HCEC 1CT (cell line): ENCODE measurements around the gene MCCC1.
"Not testable (repeated sequence)": the region's sequence is repeated elsewhere in the genome, so short reads cannot be mapped to it uniquely, and the experiment has no call there.

Experiments used
- DNase-seq: peaks from one replicate; pipeline ENCODE4 v3.0.0-alpha.2; 2017

MCCC1 gene

GRCh38 chr3:183038757-183039156 is 60.5 kb downstream of the MCCC1 start:
- DNase-seq = no peak

GRCh38 chr3:183038221-183038620 is 61.1 kb downstream of the MCCC1 start:
- DNase-seq = no peak

GRCh38 chr3:183033746-183034145 is 65.5 kb downstream of the MCCC1 start:
- peak; percentile 68 for DNase-seq

- no peak for DNase-seq
Measured at GRCh38 chr3:183032880-183033555, 66.3 kb downstream of the MCCC1 start.

- no peak for DNase-seq
Measured at GRCh38 chr3:183031826-183032225, 67.5 kb downstream of the MCCC1 start.

- DNase-seq = peak; percentile 69
Measured at GRCh38 chr3:183028416-183028815, 70.9 kb downstream of the MCCC1 start.

- no peak for DNase-seq
Measured at GRCh38 chr3:183027276-183027675, 72.0 kb downstream of the MCCC1 start.

- no peak for DNase-seq
Measured at GRCh38 chr3:183022936-183023516, 76.3 kb downstream of the MCCC1 start.

- DNase-seq = no peak
Measured at GRCh38 chr3:183018421-183019192, 80.7 kb downstream of the MCCC1 start.

GRCh38 chr3:183015185-183015584 is 84.1 kb downstream of the MCCC1 start:
- DNase-seq = no peak

- no peak for DNase-seq
Measured at GRCh38 chr3:183013856-183014255, 85.4 kb downstream of the MCCC1 start.

- DNase-seq = no peak
Measured at GRCh38 chr3:183013074-183013473, 86.2 kb downstream of the MCCC1 start.

GRCh38 chr3:183008800-183009199 is 90.5 kb downstream of the MCCC1 start:
- DNase-seq = no peak

GRCh38 chr3:183008303-183008702 is 91.0 kb downstream of the MCCC1 start:
- DNase-seq = no peak

GRCh38 chr3:183006396-183007002 is 92.8 kb downstream of the MCCC1 start:
- DNase-seq = no peak

GRCh38 chr3:182999767-183000166 is 99.5 kb downstream of the MCCC1 start:
- no peak for DNase-seq

GRCh38 chr3:182993486-182994201 is 105.7 kb downstream of the MCCC1 start:
- not testable (repeated sequence) for DNase-seq

GRCh38 chr3:182989566-182989965 is 109.7 kb downstream of the MCCC1 start:
- DNase-seq = no peak

GRCh38 chr3:182986021-182986420 is 113.3 kb downstream of the MCCC1 start:
- no peak for DNase-seq

GRCh38 chr3:182983876-182984275 is 115.4 kb downstream of the MCCC1 start:
- peak; percentile 18 for DNase-seq

GRCh38 chr3:182981038-182981380 is 118.3 kb downstream of the MCCC1 start:
- no peak for DNase-seq

GRCh38 chr3:182980204-182981037 is 118.9 kb downstream of the MCCC1 start, which contains the start of gene DCUN1D1:
DCUN1D1 (minus strand) TSS chr3:182980538; CDS start chr3:182980489, 49 bp downstream.
- DNase-seq = peak; percentile 82
